K562 (cell line): Measurements from ENCODE around the gene GPR3. TPM values are rescaled to one million over a fixed set of nuclear protein-coding genes. Genes with fewer than 3 reads are reported as not detected.

Source experiments
- ATAC-seq: fragments of 200-7000 bp; cut with Tn5 transposase; 3 replicates; pipeline ENCODE4 v1.9.1; 2020; ENCODE audit warnings: moderate library complexity
- BruUV-seq: library from RNA; stranded (reverse); fragments of 400-500 nt; replicated peaks from 2 replicates; lab custom pipeline; 2021; lab: Mats Ljungman, UMichigan
- CTCF ChIA-PET: fragments of 300-600 bp; formaldehyde crosslinking; extraction: SDS; loops from one replicate; lab custom pipeline; 2021; ENCODE audit warnings: low intra/inter-chr PET ratio; lab: Yijun Ruan, JAX
- POLR2A ChIA-PET: fragments of 300-600, 350-650 bp; sonication (Branson Sonifier 250); formaldehyde crosslinking; extraction: SDS; loops from one replicate; lab custom pipeline; 2021; ENCODE audit warnings: antibody characterized with exemption, inconsistent platforms; lab: Yijun Ruan, JAX
- DNase-seq, 4 experiments: peaks; one replicate each; pipeline versions ENCODE4 v3.0.0 to v3.0.0-alpha.2; 2011 to 2018; ENCODE audit warnings: low spot score in 3 of 4, mixed read lengths in 3 of 4; ENCODE audit errors: extremely low read depth in 1 of 4
- FAIRE-seq: peaks from 2 replicates; lab custom pipeline; 2011; peaks lifted over from hg19 to GRCh38; lab: Jason Lieb, UNC
- H2AFZ ChIP-seq: 2 replicates; pipeline ENCODE4 v1.6.0; 2011; ENCODE audit warnings: low read depth, low read length, control low read depth, inconsistent platforms
- H3K27ac ChIP-seq: fragments of 200-600 bp; 3 replicates; pipeline ENCODE4 v1.8.0; 2011; ENCODE audit warnings: low read depth, mild to moderate bottlenecking, control low read depth, inconsistent platforms, low read length, moderate library complexity, mixed read lengths; ENCODE audit errors: extremely low read depth
- H3K27me3 ChIP-seq, 2 experiments: fragments of 300-600 bp in 1 of 2; 2 replicates in 1 of 2; 3 replicates in 1 of 2; pipeline versions ENCODE4 v1.6.0 to v1.8.0; 2011; ENCODE audit warnings: inconsistent platforms in 2 of 2, low read length in 2 of 2, mild to moderate bottlenecking in 1 of 2, mixed read lengths in 1 of 2, moderate library complexity in 1 of 2; ENCODE audit not compliant: control insufficient read depth in 2 of 2, insufficient read depth in 2 of 2
- H3K36me3 ChIP-seq: fragments of 300-600 bp; 3 replicates; pipeline ENCODE4 v1.8.0; 2011; ENCODE audit warnings: mild to moderate bottlenecking, low read length, inconsistent platforms; ENCODE audit not compliant: control insufficient read depth, insufficient read depth
- H3K4me1 ChIP-seq, 2 experiments: fragments of 200-600 bp in 1 of 2; replicated peaks in 1 of 2; 2 replicates in 1 of 2; 3 replicates in 1 of 2; pipeline versions ENCODE4 v1.5.1 to v1.8.0; 2011; ENCODE audit warnings: inconsistent platforms in 2 of 2, low read length in 2 of 2, mild to moderate bottlenecking in 1 of 2, mixed read lengths in 1 of 2, moderate library complexity in 1 of 2; ENCODE audit not compliant: control insufficient read depth in 2 of 2, insufficient read depth in 2 of 2
- H3K4me2 ChIP-seq: 2 replicates; pipeline ENCODE4 v1.6.1; 2011; ENCODE audit warnings: low read length, control low read depth, inconsistent platforms, mixed read lengths; ENCODE audit not compliant: insufficient read depth
- H3K4me3 ChIP-seq: fragments of 200-600 bp; sonication (generic), shearing (Covaris generic); 2 replicates; pipeline ENCODE4 v1.5.1; 2016; ENCODE audit warnings: control low read depth, inconsistent platforms
- H3K79me2 ChIP-seq: fragments of 200-600 bp; 3 replicates; pipeline ENCODE4 v1.8.0; 2011; ENCODE audit warnings: low read length, inconsistent platforms; ENCODE audit not compliant: control insufficient read depth, insufficient read depth
- H3K9ac ChIP-seq, 2 experiments: 2 replicates each; pipeline versions ENCODE4 v1.6.0 to v1.6.1; 2011; ENCODE audit warnings: low read depth in 2 of 2, low read length in 2 of 2, control low read depth in 1 of 2, inconsistent platforms in 1 of 2, mild to moderate bottlenecking in 1 of 2, mixed read lengths in 1 of 2; ENCODE audit not compliant: insufficient read depth in 1 of 2
- H3K9me1 ChIP-seq: one replicate; pipeline ENCODE4 v1.6.0; 2011; ENCODE audit warnings: inconsistent platforms, mild to moderate bottlenecking, low read length, moderate library complexity; ENCODE audit not compliant: control insufficient read depth, insufficient read depth
- H3K9me3 ChIP-seq: replicated peaks from 2 replicates; pipeline ENCODE4 v1.5.1; 2011; ENCODE audit warnings: low read depth, low read length, inconsistent platforms; ENCODE audit not compliant: control insufficient read depth, insufficient read depth
- H4K20me1 ChIP-seq: replicated peaks from 2 replicates; pipeline ENCODE4 v1.6.1; 2011; ENCODE audit warnings: low read length, inconsistent platforms, mixed read lengths; ENCODE audit not compliant: control insufficient read depth, insufficient read depth
- EGR1 ChIP-seq: fragments of 450-650 bp; conservative IDR thresholded peaks from 2 replicates; pipeline ENCODE4 v1.6.1; 2017; ENCODE audit warnings: mild to moderate bottlenecking
- HIVEP1 ChIP-seq: fragments of 250-450 bp; sonication (Bioruptor Pico); IDR thresholded peaks from 2 replicates; pipeline ENCODE4 v1.4.0; 2020; ENCODE audit warnings: mild to moderate bottlenecking
- KLF1 ChIP-seq: fragments of 450-650 bp; IDR thresholded peaks from 2 replicates; pipeline ENCODE4 v1.6.1; 2016; ENCODE audit warnings: missing genetic modification characterization, missing compliant biosample characterization
- PKNOX1 ChIP-seq: fragments of 450-650 bp; IDR thresholded peaks from 2 replicates; pipeline ENCODE4 v1.6.1; 2016
- SPI1 ChIP-seq: IDR thresholded peaks from 2 replicates; pipeline ENCODE4 v1.6.1; 2011; ENCODE audit warnings: low read depth, low read length, control low read depth, borderline replicate concordance
- WGBS: fragments of 100-300 bp; shearing (Covaris generic); methylation state at CpG from one replicate; pipeline ENCODE4 v1.1.6; 2016; ENCODE audit warnings: low coverage, mixed read lengths; ENCODE audit not compliant: insufficient coverage; ENCODE audit errors: missing lambda C conversion rate; 5-methylcytosine and 5-hydroxymethylcytosine counted together
- in situ Hi-C: fragments of 300-500 bp; cut with MboI; formaldehyde crosslinking; loops from 4 replicates; pipeline ENCODE4 v1.15.0; 2018; ENCODE audit warnings: inconsistent platforms, mixed read lengths
- intact Hi-C: fragments of 100-400 bp; cut with micrococcal nuclease; formaldehyde crosslinking; loops from 2 replicates; pipeline ENCODE4 v1.14.2; 2022
- polyA plus RNA-seq, 8 experiments: library from polyadenylated mRNA; depleted of rRNA in 4 of 8; stranded (reverse) in 5 of 8; unstranded in 3 of 8; fragments of >200 nt; fragmentation: Nextera tagmentation in 2 of 8; fragmentation: Illumina TruSeq in 1 of 8; extraction: Ambion mirVana in 2 of 8; extraction: Trizol in 1 of 8; gene quantifications; 2 replicates each; pipeline versions ENCODE4 v1.2.1 to v1.2.3, GENCODE V29; 2011 to 2014; ENCODE audit warnings: inconsistent platforms in 1 of 8, missing spikeins in 1 of 8
- total RNA-seq, 7 experiments: library from RNA; depleted of rRNA in 6 of 7; stranded (reverse); fragments of >200 nt in 6 of 7; fragmentation: Illumina TruSeq in 2 of 7; extraction: Trizol in 2 of 7; gene quantifications; 2 replicates each; pipeline versions ENCODE4 v1.2.1 to v1.2.3, GENCODE V29; 2011 to 2021; ENCODE audit warnings: low replicate concordance in 1 of 7

The GPR3 gene
- total and polyA plus RNA-seq, 9 of the 15 experiments (the other 6 are each of a cell fraction or from before 2014, with no cell fraction given): 0.24 to 11.5 (median 3.7) TPM

GRCh38 chr1:27438621-27439061 is 46.2 kb downstream of the GPR3 start:
- no peak for FAIRE-seq
- intact Hi-C loops: no loop called here
- Histone ChIP-seq H3K27me3 (no peaks in the 10 kb centered on the region), H4K20me1 (peaks cover 19% of the 10 kb centered on the region), H3K4me3 (no peak overlapping the region), H3K36me3 (peaks cover 15% of the 10 kb centered on the region; the same call in 2 of the 3 replicates), H3K9me3 (no peaks in the 10 kb centered on the region), H3K79me2 (peaks cover 78% of the 10 kb centered on the region), H3K27ac (no peak overlapping the region), H2AFZ (no peak overlapping the region), H3K9ac (no peak overlapping the region), H3K4me1 (peaks cover 10 to 42% of the 10 kb centered on the region in 2 experiments), H3K4me2 (no peak overlapping the region), H3K9me1 (no peaks in the 10 kb centered on the region)
- in situ Hi-C loops: no loop called here
- ChIA-PET POLR2A (interaction anchor here (0.7 to 3.6 kb wide), 10 partner anchors 9 to 754 kb away, joined by 3 to 14 read pairs (median 3); no protein-coding TSS in a partner anchor), CTCF (no interaction called here)
- no peak for ATAC-seq
- DNase-seq: no peak
- TF ChIP-seq SPI1 (peak; percentile 34; the same call in 1 of the 2 replicates), EGR1 (peak; percentile 36; the same call in 1 of the 2 replicates), KLF1 (no peak)
- no TSS peak for BruUV-seq
- WGBS: 81% methylated on average over 1 of the region's 1 CpG

- intact Hi-C loops (no loop called here), in situ Hi-C loops (no loop called here)
- no peak overlapping the region for H3K4me3 ChIP-seq
- no peak overlapping the region for H3K9ac ChIP-seq
- DNase-seq: no peak
- no peak for FAIRE-seq
- TF ChIP-seq PKNOX1 (peak; percentile 69), HIVEP1 (CRISPR knock-in tag) (no peak)
- peaks cover 17% of the 10 kb centered on the region; the same call in 2 of the 3 replicates for H3K36me3 ChIP-seq
- H2AFZ ChIP-seq: no peak overlapping the region
- POLR2A ChIA-PET: interaction anchor here (0.5 to 3.6 kb wide), 11 partner anchors 8 to 755 kb away, joined by 3 to 14 read pairs (median 4); no protein-coding TSS in a partner anchor
- 13% methylated on average over 2 of the region's 2 CpGs for WGBS
- no peaks in the 10 kb centered on the region for H3K9me1 ChIP-seq
- no peaks in the 10 kb centered on the region for H3K27me3 ChIP-seq
- CTCF ChIA-PET: interaction anchor here (0.5 kb wide), 1 partner anchor 108 kb away, joined by 3 read pairs; no protein-coding TSS in a partner anchor
- H3K4me2 ChIP-seq: no peak overlapping the region
- no peaks in the 10 kb centered on the region for H3K9me3 ChIP-seq
- H4K20me1 ChIP-seq: peaks cover 19% of the 10 kb centered on the region
- H3K4me1 ChIP-seq: peaks cover 10 to 37% of the 10 kb centered on the region in 2 experiments
- no peak for ATAC-seq
- peaks cover 77% of the 10 kb centered on the region for H3K79me2 ChIP-seq
- no TSS peak for BruUV-seq
- no peak overlapping the region for H3K27ac ChIP-seq
Observed at GRCh38 chr1:27439150-27439549, 46.7 kb downstream of the GPR3 start.
